ENCODE measurements around the gene ACER3.

Gene ACER3

GRCh38 chr11:76911415-76911808 lies 50.7 kb downstream of the ACER3 start:
- DNase-seq (ENCODE audit: low spot score): no peak
- TF ChIP-seq CTCF (IDR thresholded peaks at IDR 0.05; ENCODE audit: extremely low read depth, missing control alignments): no peak

GRCh38 chr11:76916712-76917111 lies 56.0 kb downstream of the ACER3 start:
- no peak for TF ChIP-seq CTCF (IDR thresholded peaks at IDR 0.05; ENCODE audit: extremely low read depth, missing control alignments)
- DNase-seq (ENCODE audit: low spot score): no peak

- peak; percentile 38 for DNase-seq (ENCODE audit: low spot score)
- peak; percentile 76 for TF ChIP-seq CTCF (IDR thresholded peaks at IDR 0.05; ENCODE audit: extremely low read depth, missing control alignments)
Observed at GRCh38 chr11:76918941-76919386, 58.2 kb downstream of the ACER3 start.

GRCh38 chr11:76919467-76919866 lies 58.7 kb downstream of the ACER3 start:
- DNase-seq (ENCODE audit: low spot score): no peak
- no peak for TF ChIP-seq CTCF (IDR thresholded peaks at IDR 0.05; ENCODE audit: extremely low read depth, missing control alignments)

- peak; percentile 53 for TF ChIP-seq CTCF (IDR thresholded peaks at IDR 0.05; ENCODE audit: extremely low read depth, missing control alignments)
- peak; percentile 73 for DNase-seq (ENCODE audit: low spot score)
Observed at GRCh38 chr11:76919887-76920746, 59.4 kb downstream of the ACER3 start.

GRCh38 chr11:76927160-76927559 lies 66.4 kb downstream of the ACER3 start:
- no peak for DNase-seq (ENCODE audit: low spot score)
- TF ChIP-seq CTCF (IDR thresholded peaks at IDR 0.05; ENCODE audit: extremely low read depth, missing control alignments): no peak

- DNase-seq (ENCODE audit: low spot score): no peak
- TF ChIP-seq CTCF (IDR thresholded peaks at IDR 0.05; ENCODE audit: extremely low read depth, missing control alignments): no peak
Observed at GRCh38 chr11:76935042-76935441, 74.3 kb downstream of the ACER3 start.

Data from GM20000 (cell line).